ENCODE data around the gene ZBTB12.
"Not testable (repeated sequence)": the region's sequence is repeated elsewhere in the genome, so short reads cannot be mapped to it uniquely, and the experiment has no call there.

Gene ZBTB12

GRCh38 chr6:31874836-31875572 is 26.9 kb downstream of the ZBTB12 start:
- DNase-seq (ENCODE audit: low spot score): no peak

- no peak for DNase-seq (ENCODE audit: low spot score)
Observed at GRCh38 chr6:31874084-31874670, 27.7 kb downstream of the ZBTB12 start.

GRCh38 chr6:31871046-31871659 is 30.7 kb downstream of the ZBTB12 start:
- DNase-seq (ENCODE audit: low spot score): no peak

- DNase-seq (ENCODE audit: low spot score): no peak
Observed at GRCh38 chr6:31870385-31870921, 31.4 kb downstream of the ZBTB12 start.

GRCh38 chr6:31869343-31869742 is 32.5 kb downstream of the ZBTB12 start:
- DNase-seq (ENCODE audit: low spot score): no peak

GRCh38 chr6:31868658-31868971 is 33.3 kb downstream of the ZBTB12 start:
- DNase-seq (ENCODE audit: low spot score): not testable (repeated sequence)

GRCh38 chr6:31865205-31866118 is 36.4 kb downstream of the ZBTB12 start:
- no peak for DNase-seq (ENCODE audit: low spot score)

- no peak for DNase-seq (ENCODE audit: low spot score)
Observed at GRCh38 chr6:31864818-31865204, 37.1 kb downstream of the ZBTB12 start.

- DNase-seq (ENCODE audit: low spot score): not testable (repeated sequence)
Observed at GRCh38 chr6:31864123-31864562, 37.7 kb downstream of the ZBTB12 start.

GRCh38 chr6:31862344-31863235 is 39.3 kb downstream of the ZBTB12 start, which contains the start of gene NEU1:
Gene NEU1 (minus strand): TSS chr6:31862821. CDS start chr6:31862776, 45 bp downstream.
- DNase-seq (ENCODE audit: low spot score): peak; percentile 100

GRCh38 chr6:31861919-31862343 is 40.0 kb downstream of the ZBTB12 start:
- no peak for DNase-seq (ENCODE audit: low spot score)

- no peak for DNase-seq (ENCODE audit: low spot score)
Observed at GRCh38 chr6:31861150-31861549, 40.7 kb downstream of the ZBTB12 start.

GRCh38 chr6:31860349-31860748 is 41.5 kb downstream of the ZBTB12 start:
- no peak for DNase-seq (ENCODE audit: low spot score)

GRCh38 chr6:31859923-31860322 is 42.0 kb downstream of the ZBTB12 start:
- DNase-seq (ENCODE audit: low spot score): no peak

- no peak for DNase-seq (ENCODE audit: low spot score)
Observed at GRCh38 chr6:31858707-31859106, 43.2 kb downstream of the ZBTB12 start.

GRCh38 chr6:31857774-31858173 is 44.1 kb downstream of the ZBTB12 start:
- DNase-seq (ENCODE audit: low spot score): not testable (repeated sequence)

GRCh38 chr6:31851980-31852718 is 49.7 kb downstream of the ZBTB12 start:
- not testable (repeated sequence) for DNase-seq (ENCODE audit: low spot score)

GRCh38 chr6:31851485-31851832 is 50.4 kb downstream of the ZBTB12 start:
- no peak for DNase-seq (ENCODE audit: low spot score)

- DNase-seq (ENCODE audit: low spot score): no peak
Observed at GRCh38 chr6:31850765-31851484, 51.0 kb downstream of the ZBTB12 start.

Measured in CD4-positive, alpha-beta T cell treated with Interleukin-15 for 4 hours (primary cell).